ENCODE results near the gene DTX3L.
"Not testable (repeated sequence)": the region's sequence is repeated elsewhere in the genome, so short reads cannot be mapped to it uniquely, and the experiment has no call there.

DTX3L gene

DNA sequence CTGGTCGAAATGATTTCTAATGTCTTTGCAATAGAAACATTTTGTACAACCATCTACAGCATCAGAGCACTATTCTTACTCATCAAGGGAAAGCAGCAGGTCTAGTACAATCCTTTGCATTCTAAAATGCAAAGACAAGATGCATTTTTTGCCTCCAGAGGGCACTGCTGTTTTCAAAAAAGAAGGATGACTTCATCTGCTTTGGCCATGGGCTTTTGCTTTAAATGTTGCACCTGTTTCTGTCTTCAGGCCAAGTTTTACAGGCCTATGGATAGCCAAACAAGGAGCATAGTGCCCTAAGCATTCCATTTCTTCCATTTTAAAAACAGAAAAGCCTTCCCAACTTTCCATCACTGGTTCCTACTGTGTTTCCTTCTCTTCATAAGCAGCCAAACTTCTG is 3.5 kb upstream of the DTX3L start:
- H3K4me3 ChIP-seq (ENCODE audit: low read depth, low read length), result no peak overlapping the region

DNA sequence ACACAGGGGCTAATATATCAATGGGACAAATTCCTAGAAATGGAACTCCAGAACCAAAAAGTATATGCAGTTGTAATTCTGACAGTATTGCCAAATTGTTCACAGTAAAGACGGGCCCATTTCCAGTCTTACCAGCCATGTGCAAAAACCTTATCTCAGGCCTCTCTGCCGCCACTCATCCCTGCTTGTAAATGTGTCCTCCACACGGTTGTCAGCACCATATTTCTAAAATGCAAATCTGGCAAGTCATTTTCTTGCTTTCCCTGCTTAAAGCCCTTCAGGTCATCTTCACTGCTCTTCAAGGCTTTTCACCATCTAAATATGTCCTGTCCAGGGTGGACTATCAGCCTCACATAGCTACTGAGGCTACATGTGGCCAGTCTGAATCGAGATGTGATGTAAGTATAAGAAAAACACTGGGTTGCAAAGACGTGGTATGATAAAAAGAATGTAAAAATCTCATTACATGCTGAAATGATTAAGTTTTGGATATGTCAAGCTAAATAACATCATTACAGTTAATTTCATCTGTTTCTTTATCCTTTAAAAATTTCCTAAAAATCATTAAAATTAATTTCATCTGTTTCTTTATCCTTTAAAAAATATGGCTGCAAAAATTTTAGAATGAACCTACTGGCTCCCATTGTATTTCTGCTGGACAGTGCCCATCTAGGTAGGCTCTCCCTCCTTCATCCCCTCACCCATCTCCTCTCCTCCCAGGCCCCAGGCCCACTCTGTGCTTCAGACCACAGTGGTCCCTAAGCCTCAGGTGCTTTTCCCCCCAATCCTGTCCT is 1.0 kb upstream of the DTX3L start:
- H3K4me3 ChIP-seq (ENCODE audit: low read depth, low read length), result no peak overlapping the region

DNA sequence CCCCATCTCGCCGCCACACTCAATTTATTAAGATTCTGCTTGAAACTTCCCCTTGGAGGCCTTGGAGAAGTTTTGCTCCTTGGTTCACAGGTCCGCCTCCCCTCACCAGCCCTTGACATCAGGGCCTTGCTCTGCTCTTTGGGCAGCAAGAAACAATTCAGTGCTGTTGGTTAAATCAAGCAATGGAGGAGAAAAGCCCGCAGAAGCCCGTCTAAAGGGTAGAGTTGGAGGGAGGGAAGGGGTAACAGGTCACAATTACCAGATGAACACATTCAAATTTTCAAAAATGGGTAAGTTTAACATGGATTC is 467 bp upstream of the DTX3L start:
- H3K4me3 ChIP-seq (ENCODE audit: low read depth, low read length), result peak overlapping the region; percentile 65

DNA sequence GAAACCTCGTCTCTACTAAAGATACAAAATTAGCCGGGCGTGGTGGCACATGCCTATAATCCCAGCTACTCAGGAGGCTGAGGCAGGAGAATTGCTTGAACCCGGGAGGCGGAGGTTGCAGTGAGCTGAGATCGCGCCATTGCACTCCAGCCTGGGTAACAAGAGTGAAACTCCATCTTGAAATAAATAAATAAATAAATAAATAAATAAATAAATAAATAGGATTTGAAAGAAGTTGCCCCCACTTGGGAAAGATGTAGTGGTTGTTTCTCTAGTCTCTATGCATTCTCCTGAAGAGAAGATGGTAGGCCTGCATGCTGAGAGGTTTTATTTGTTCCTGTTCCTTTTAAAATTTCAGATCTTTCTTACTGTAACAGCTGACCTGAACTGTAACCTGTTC is 4.0 kb downstream of the DTX3L start:
- H3K4me3 ChIP-seq (ENCODE audit: low read depth, low read length), result not testable (repeated sequence)

DNA sequence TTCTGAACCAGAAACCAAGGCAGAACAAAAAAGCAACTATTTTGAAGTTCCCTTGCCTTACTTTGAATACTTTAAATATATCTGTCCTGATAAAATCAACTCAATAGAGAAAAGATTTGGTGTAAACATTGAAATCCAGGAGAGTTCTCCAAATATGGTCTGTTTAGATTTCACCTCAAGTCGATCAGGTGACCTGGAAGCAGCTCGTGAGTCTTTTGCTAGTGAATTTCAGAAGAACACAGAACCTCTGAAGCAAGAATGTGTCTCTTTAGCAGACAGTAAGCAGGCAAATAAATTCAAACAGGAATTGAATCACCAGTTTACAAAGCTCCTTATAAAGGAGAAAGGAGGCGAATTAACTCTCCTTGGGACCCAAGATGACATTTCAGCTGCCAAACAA is 4.6 kb downstream of the DTX3L start:
- H3K4me3 ChIP-seq (ENCODE audit: low read depth, low read length), result no peak overlapping the region

DNA sequence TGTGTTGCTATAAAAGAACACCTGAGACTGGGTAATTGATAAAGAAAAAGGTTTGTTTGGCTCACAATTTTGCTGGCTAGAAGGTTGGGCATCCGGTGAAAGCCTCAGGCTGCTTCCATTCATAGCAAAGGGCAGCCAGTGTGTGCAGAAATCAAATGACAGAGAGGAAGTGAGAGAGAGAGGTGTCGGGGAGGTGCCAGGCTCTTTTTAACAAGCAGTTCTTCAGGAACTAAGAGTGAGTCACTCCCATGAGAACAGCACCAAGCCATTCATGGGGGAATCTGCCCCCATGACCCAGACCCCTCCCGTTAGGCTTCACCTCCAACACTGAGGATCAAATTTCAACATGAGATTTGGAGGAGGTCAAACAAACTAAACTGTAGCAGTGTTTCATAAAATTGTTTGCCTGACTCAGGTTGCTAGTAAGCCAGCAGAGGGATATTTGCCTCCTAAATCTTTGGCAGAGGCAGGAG is 8.8 kb downstream of the DTX3L start:
- no peak overlapping the region for H3K4me3 ChIP-seq (ENCODE audit: low read depth, low read length)

DNA sequence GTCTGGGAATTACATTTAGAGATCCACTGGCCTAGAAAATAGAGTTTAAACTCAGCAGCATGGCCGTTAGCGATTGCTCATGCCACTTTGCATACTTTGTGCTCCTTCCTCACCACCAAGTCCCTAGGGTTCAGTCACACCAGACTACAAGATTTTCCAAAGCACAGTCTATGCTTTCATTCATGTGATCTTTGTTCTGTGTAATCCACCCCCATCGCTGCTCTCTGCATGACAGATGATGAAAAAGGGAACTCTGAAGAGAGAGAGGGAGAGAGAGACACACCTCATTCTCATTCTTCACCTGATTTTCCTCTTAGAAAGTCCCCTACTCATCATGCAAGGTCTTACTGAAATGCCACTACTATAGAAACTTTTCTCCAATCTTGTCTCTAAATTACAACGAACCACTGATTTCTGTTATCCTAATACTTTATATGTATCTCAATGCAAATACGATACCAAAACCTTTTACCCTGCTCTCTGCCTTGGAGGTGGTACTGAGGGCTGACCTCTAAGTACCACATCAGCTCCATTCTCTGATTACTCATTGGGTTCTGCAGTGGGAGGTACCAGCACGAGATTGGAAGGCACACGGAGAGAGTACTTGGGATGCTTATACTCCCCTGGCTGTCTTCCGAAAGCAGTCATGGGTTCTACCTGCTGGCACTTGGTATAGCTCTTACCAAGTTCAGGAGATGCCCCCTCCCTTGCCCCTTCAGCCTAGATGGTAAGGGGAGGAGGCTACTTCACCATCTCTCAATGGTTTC is 12.2 kb downstream of the DTX3L start:
- no peak overlapping the region for H3K4me3 ChIP-seq (ENCODE audit: low read depth, low read length)

DNA sequence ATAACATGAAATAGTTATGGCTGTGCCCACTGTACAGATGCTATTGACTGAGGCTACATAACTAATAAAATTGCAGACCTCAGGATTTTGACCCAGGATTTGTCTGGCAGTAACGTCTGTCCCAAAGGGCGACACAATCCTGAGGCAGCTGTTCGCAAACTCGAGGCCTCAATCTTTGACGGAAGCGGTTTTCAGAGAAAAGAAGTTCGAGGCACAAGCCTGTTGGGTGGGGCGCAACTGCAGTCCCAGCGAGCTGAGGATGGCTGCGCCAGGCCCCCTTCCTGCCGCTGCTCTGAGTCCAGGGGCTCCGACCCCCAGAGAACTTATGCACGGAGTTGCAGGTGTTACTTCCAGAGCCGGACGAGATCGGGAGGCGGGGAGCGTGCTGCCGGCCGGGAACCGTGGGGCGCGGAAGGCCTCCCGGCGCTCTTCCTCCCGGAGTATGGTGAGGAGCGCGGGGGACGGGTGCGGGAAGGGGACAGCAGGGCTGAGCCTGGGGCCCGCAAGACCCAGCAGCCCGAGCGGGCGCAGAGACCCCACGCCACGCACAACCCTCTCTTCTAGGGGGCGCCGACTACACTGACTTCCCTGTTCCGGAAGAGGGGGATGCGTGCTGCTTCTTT is 13.4 kb downstream of the DTX3L start, which contains the start of gene PARP15:
TSS of gene PARP15 (plus strand) at position 242 of the 623 bp plus-strand sequence. CDS start at position 260, 18 bp downstream.
- peak within 1 kb of the TSS; percentile 13 for H3K4me3 ChIP-seq (ENCODE audit: low read depth, low read length)

DNA sequence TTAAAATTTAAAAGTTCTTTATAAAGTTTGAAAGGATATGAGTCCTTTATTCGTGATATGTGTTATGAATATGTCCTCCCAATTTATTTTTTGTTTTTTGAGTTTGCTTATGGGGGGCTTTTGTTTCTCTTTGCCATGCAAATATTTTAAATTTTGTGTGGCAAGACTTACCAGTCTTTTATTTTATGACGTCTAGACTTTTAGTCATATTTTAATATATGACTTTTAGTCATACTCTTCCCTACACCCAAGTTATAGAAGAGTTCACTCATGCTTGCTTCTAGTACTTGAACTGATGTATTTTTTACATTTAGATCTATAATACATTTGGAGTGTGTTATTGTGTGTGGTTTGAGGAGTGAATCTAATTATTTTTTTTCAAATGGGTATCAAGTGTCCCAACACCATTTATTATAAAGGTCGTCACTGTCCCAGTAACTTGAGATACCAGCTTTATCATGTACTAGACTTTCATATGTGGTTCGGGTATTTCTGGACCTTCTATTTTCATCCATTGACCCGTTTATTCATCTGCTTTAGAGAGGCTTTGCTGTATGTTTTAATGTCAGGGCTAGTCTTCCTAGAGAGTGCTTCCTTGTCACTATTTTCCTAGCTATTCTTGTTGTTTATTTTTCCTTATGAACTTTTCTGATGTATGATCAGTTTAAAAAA is 14.1 kb downstream of the DTX3L start:
- no peak overlapping the region for H3K4me3 ChIP-seq (ENCODE audit: low read depth, low read length)

DNA sequence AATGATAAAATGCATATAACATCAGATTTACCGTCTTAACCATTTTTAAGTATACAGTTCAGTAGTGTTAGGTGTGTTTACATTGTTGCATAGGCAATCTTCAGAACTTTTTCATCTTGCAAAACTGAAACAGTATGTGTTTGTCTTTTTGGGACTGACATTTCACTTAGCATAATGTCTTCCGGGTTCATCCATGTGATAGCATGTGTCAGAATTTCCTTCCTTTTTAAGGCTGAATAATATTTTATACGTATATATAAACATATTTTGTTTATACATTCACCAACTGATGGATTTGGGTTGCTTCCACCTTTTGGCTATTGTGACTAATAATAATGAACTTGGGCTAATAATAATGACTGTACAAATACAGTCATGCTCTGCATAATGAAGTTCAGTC is 16.3 kb downstream of the DTX3L start:
- no peak overlapping the region for H3K4me3 ChIP-seq (ENCODE audit: low read depth, low read length)

DNA sequence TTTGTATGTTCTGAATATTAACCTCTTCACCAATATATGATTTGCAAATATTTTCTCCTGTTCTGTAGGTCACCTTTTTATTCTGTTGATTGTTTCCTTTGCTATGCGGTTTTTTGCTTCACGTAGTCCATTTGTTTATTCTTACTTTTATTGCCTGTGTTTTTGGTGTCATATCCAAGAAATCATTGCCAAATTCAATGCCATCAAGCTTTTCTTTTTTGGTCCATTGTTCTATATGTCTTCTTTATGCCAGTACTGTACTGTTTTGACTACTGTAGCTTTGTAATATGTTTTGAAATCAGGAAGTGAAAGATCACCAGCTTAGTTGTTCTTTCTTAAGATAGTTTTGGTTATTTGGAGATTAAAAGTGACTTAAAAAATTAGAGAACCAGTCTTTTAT is 17.5 kb downstream of the DTX3L start:
- H3K4me3 ChIP-seq (ENCODE audit: low read depth, low read length), result no peak overlapping the region

DNA sequence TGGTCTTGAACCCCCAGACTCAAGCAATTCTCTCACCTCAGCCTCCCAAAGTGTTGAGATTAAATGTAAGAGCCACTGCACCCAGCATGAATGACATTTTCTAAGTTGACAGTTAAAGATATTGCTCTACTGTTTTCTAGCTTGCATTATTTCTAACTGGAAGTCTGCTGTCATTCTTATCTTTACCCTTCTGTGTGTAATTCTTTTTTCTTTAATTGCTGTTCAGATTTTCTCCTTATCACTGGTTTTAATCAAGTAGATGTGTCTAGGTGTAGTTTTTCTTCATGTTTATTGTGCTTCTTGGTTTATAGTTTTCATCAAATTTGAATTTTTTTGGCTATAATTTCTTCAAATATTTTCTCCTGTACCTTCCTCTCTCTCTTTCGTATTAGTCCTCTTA is 18.3 kb downstream of the DTX3L start:
- H3K4me3 ChIP-seq (ENCODE audit: low read depth, low read length), result no peak overlapping the region

DNA sequence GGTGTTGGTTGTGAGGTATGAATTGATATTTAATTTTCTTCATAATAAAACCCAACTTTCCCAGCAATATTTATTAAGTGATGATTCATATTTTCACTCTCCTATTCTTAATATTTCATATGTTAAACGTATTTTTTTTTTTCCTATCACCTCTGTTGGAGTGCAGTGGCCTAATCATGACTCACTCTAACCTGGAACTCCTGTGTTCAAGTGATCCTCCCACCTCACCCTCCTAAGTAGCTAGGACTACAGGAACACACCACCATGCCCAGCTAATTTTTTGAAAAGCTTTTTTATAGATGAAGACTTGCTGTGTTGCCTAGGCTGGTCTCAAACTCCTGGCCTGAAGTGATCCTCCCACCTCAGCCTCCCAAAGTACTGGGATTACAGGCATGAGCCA is 22.0 kb downstream of the DTX3L start:
- no peak overlapping the region for H3K4me3 ChIP-seq (ENCODE audit: low read depth, low read length)

DNA sequence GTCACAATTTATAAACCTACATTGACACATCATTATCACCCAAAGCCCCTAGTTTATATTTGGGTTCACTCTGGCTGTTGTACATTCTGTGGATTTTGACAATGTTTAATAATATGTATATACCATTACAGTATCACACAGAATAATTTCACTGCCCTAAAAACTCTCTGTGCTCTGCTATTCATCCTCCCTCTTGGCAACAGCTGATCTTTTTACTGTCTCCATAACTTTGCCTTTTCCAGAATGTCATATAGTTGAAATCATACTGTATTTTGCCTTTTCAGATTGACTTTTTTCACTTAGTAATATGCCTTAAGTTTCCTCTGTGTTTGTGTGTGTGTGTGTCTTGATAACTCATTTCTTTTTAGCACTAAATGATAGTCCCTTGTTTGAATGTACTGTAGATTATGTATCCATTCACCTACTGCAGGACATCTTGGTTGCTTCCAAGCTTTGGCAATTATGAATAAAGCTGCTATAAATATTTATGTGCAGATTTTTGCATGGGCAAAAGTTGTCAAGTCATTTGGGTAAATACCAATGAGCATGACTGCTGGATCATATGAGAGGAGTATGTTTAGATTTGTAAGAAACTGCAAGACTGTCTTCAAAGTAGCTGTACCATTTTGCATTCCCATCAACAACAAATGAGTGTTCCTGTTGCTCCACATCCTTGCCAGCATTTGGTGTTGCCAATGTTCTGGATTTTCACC is 22.8 kb downstream of the DTX3L start:
- no peak overlapping the region for H3K4me3 ChIP-seq (ENCODE audit: low read depth, low read length)

DNA sequence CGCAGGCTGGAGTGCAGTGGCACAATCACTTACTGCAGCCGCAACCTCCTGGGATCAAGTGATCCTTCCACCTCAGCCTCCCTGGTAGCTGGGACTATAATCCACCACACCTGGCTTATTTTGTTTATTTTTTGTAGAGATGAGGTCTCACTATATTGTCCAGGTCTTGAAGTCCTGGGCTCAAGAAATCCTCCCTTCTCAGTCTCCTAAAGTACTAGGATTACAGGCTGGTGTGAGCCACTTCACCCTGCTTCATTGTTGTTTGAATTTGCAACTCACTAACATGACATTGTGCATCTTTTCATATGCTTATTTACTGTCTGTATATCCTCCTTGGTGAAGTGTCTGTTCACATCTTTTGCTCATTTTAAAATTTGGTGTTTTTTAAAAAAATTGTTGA is 23.4 kb downstream of the DTX3L start:
- no peak overlapping the region for H3K4me3 ChIP-seq (ENCODE audit: low read depth, low read length)

DNA sequence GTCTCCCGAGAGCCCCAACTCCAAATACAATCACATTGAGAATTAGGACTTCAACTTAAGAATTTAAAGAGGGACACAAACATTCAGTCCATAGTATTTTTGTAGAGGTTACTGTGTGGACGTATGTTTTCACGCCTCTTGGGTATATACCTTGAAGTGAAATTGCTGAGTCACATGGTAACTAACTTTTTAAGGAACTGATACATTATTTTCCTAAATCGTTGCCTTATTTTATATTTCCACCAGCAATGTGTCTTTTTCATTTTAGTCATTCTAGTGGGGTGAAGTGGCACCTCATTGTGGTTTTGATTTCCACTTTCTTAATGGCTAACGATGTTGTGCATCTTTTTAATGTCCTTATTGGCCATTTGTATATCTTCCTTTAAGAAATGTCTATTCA is 25.2 kb downstream of the DTX3L start:
- H3K4me3 ChIP-seq (ENCODE audit: low read depth, low read length), result no peak overlapping the region

DNA sequence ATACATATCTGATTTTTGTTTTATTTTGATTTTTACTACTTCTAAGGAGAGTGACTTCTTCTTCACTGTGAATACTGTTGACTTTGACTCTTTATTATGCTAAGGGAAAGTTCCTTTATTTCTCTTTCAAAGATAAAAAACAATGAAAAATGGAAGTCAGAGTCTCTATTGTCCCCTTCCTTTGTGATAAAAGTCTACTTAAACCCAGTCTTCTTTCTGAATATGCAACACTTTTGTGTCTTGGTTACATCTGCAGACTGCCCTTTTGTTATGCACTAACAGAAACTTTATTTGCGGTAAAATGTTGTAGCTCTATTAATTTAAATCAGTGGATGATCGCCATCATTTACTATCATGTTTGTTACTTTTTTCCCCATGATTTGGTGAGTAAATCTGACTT is 26.5 kb downstream of the DTX3L start:
- no peak overlapping the region for H3K4me3 ChIP-seq (ENCODE audit: low read depth, low read length)

DNA sequence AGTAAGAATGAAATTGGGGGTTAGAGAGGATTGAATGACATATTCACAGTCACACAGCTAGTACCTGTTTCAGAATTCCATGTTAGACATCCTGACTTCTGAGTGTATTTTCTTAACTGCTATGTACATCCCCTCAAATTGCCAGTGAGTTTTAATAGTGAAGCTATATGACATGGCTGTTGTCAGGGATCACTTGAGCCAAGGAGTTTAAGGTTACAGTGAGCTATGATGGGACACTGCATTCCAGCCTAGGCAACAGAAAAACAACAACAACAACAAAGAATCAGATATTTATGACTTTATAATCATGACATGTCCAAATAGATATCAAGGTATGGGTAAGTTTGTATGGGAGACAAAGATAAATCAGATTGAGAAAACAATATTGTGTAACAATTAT is 29.9 kb downstream of the DTX3L start:
- H3K4me3 ChIP-seq (ENCODE audit: low read depth, low read length), result no peak overlapping the region

DNA sequence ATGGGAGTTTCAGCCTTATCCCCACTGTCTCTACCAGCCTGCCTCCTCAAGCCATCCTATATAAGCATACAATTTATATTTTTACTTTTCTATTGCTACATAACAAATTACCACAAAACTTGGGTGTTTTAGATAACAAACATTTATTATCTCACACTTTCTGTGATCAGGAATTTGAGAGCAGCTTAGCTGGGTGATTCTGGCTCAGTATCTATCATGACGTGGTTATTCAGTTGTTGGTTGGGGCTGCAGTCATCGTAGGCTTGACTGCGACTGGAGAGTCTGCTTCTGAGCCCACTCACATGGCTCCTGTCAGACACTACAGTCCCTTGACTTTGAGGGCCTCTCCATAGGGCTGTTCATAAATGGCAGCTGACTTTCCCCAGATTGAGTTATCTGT is 34.0 kb downstream of the DTX3L start:
- no peak overlapping the region for H3K4me3 ChIP-seq (ENCODE audit: low read depth, low read length)

DNA sequence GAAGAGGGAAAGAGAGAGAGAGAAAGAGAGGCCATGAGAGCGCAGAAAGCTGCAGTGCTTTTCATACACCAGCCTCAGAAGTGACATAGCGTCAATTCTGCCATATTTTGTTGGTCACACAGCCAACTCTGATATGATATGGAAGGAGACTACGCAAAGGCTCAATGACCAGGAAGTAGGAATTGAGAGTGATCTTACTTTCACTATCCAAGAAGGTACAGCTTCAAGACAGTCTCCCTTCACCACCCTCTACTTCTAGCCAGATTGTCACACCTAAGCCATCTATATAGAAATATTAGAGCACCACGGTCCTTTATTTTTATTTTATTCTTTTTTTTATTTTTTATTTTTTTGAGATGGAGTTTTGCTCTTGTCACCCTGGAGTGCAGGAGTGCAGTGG is 34.4 kb downstream of the DTX3L start:
- no peak overlapping the region for H3K4me3 ChIP-seq (ENCODE audit: low read depth, low read length)
